H1 (cell line): ENCODE measurements around the gene C20orf144. TPM values are rescaled to one million over a fixed set of nuclear protein-coding genes. Genes with fewer than 3 reads are reported as not detected.

Experiments
- CTCF ChIA-PET: fragments of 300-600 bp; sonication (Branson Sonifier 250); formaldehyde crosslinking; loops from one replicate; lab custom pipeline; 2021; ENCODE audit not compliant: partially characterized antibody; lab: Charles Lee
- POLR2A ChIA-PET: fragments of 300-600 bp; sonication (Branson Sonifier 250); formaldehyde crosslinking; loops from one replicate; lab custom pipeline; 2021; ENCODE audit warnings: inconsistent platforms; ENCODE audit not compliant: partially characterized antibody; lab: Charles Lee
- DNase-seq, 2 experiments: peaks; one replicate each; pipeline versions ENCODE4 v3.0.0 to v3.0.0-alpha.2; 2010 to 2022; ENCODE audit warnings: low spot score in 2 of 2, low read depth in 1 of 2, mixed read lengths in 1 of 2
- FAIRE-seq: peaks from 2 replicates; lab custom pipeline; 2011; peaks lifted over from hg19 to GRCh38; lab: Jason Lieb, UNC
- H2AFZ ChIP-seq: 2 replicates; pipeline ENCODE4 v1.8.1; 2012; ENCODE audit warnings: low read length, inconsistent platforms
- H2AK5ac ChIP-seq: 2 replicates; pipeline ENCODE4 v1.6.1; 2013; ENCODE audit warnings: low read depth, low read length
- H2BK120ac ChIP-seq: replicated peaks from 2 replicates; pipeline ENCODE3; 2013; ENCODE audit warnings: low read depth, low read length, inconsistent platforms
- H2BK12ac ChIP-seq: 2 replicates; pipeline ENCODE4 v1.6.1; 2013; ENCODE audit warnings: low read depth, low read length
- H2BK15ac ChIP-seq: 2 replicates; pipeline ENCODE4 v1.6.1; 2013; ENCODE audit warnings: low read length
- H2BK20ac ChIP-seq: 2 replicates; pipeline ENCODE4 v1.6.1; 2013; ENCODE audit warnings: low read length
- H2BK5ac ChIP-seq: 2 replicates; pipeline ENCODE4 v1.6.1; 2013; ENCODE audit warnings: low read depth, low read length
- H3K14ac ChIP-seq: 2 replicates; pipeline ENCODE4 v1.6.1; 2013; ENCODE audit warnings: inconsistent platforms; ENCODE audit not compliant: insufficient read length
- H3K18ac ChIP-seq: 2 replicates; pipeline ENCODE4 v1.6.1; 2013; ENCODE audit warnings: low read length; ENCODE audit errors: extremely low read depth
- H3K23ac ChIP-seq: 2 replicates; pipeline ENCODE4 v1.6.1; 2013; ENCODE audit warnings: inconsistent platforms; ENCODE audit not compliant: insufficient read length
- H3K23me2 ChIP-seq: 2 replicates; pipeline ENCODE4 v1.6.1; 2013; ENCODE audit warnings: low read depth, low read length
- H3K27ac ChIP-seq: 2 replicates; pipeline ENCODE4 v1.6.1; 2011; ENCODE audit warnings: low read depth, low read length, inconsistent platforms
- H3K27me3 ChIP-seq, 4 experiments: replicated peaks in 1 of 4; 1 replicate in 1 of 4; 2 replicates in 3 of 4; pipeline versions ENCODE4 v1.6.1 to v1.8.1; 2011 to 2013; ENCODE audit warnings: low read length in 3 of 4, mild to moderate bottlenecking in 3 of 4, inconsistent platforms in 2 of 4, mixed read lengths in 2 of 4, moderate library complexity in 1 of 4; ENCODE audit not compliant: control insufficient read depth in 3 of 4, insufficient read depth in 3 of 4; ENCODE audit errors: extremely low read depth in 1 of 4
- H3K36me3 ChIP-seq, 4 experiments: 2 replicates each; pipeline versions ENCODE4 v1.6.1 to v1.8.1; 2011 to 2013; ENCODE audit warnings: mild to moderate bottlenecking in 4 of 4, low read length in 3 of 4, moderate library complexity in 2 of 4, control low read depth in 1 of 4, inconsistent platforms in 1 of 4; ENCODE audit not compliant: insufficient read depth in 4 of 4, control insufficient read depth in 2 of 4
- H3K4ac ChIP-seq: replicated peaks from 2 replicates; pipeline ENCODE3; 2013; ENCODE audit warnings: low read length, low read depth, mixed read lengths, inconsistent platforms; ENCODE audit not compliant: insufficient read length
- H3K4me1 ChIP-seq, 4 experiments: replicated peaks in 1 of 4; 1 replicate in 1 of 4; 2 replicates in 3 of 4; pipeline versions ENCODE4 v1.6.1 to v1.8.1; 2011 to 2013; ENCODE audit warnings: low read length in 3 of 4, inconsistent platforms in 2 of 4, mixed read lengths in 1 of 4; ENCODE audit not compliant: insufficient read depth in 4 of 4, control insufficient read depth in 3 of 4
- H3K4me2 ChIP-seq, 2 experiments: 2 replicates each; pipeline versions ENCODE4 v1.6.1 to v1.8.1; 2011 to 2013; ENCODE audit warnings: low read depth in 2 of 2, low read length in 2 of 2, control low read depth in 1 of 2, inconsistent platforms in 1 of 2, mild to moderate bottlenecking in 1 of 2; ENCODE audit not compliant: insufficient read depth in 1 of 2
- H3K4me3 ChIP-seq, 4 experiments: fragments of 200-600, 300-600 bp in 1 of 4; sonication (generic), shearing (Covaris generic), sonication (Bioruptor Twin) in 1 of 4; 2 replicates each; pipeline versions ENCODE4 v1.5.1 to v1.8.1; 2011 to 2016; ENCODE audit warnings: low read length in 4 of 4, low read depth in 3 of 4, control low read depth in 2 of 4, inconsistent platforms in 2 of 4, mild to moderate bottlenecking in 2 of 4, mixed read lengths in 1 of 4, moderate library complexity in 1 of 4; ENCODE audit not compliant: insufficient read depth in 2 of 4; ENCODE audit errors: extremely low read depth in 1 of 4
- H3K56ac ChIP-seq: replicated peaks from 2 replicates; pipeline ENCODE3; 2013; ENCODE audit warnings: low read depth, mild to moderate bottlenecking, mixed read lengths, low read length, inconsistent platforms; ENCODE audit not compliant: insufficient read length
- H3K79me1 ChIP-seq: 2 replicates; pipeline ENCODE4 v1.6.1; 2013; ENCODE audit warnings: low read depth, low read length, control low read depth
- H3K79me2 ChIP-seq, 2 experiments: 2 replicates each; pipeline versions ENCODE4 v1.6.1 to v1.8.1; 2012 to 2013; ENCODE audit warnings: low read length in 2 of 2, mild to moderate bottlenecking in 2 of 2, inconsistent platforms in 1 of 2; ENCODE audit not compliant: insufficient read depth in 2 of 2, control insufficient read depth in 1 of 2
- H3K9ac ChIP-seq, 4 experiments: replicated peaks in 1 of 4; 1 replicate in 1 of 4; 2 replicates in 3 of 4; pipeline versions ENCODE4 v1.6.1 to v1.8.1; 2011 to 2013; ENCODE audit warnings: low read depth in 3 of 4, low read length in 3 of 4, control low read depth in 2 of 4, mild to moderate bottlenecking in 2 of 4, moderate library complexity in 2 of 4, inconsistent platforms in 1 of 4; ENCODE audit errors: extremely low read depth in 1 of 4
- H3K9me3 ChIP-seq, 2 experiments: 2 replicates each; pipeline versions ENCODE4 v1.6.1 to v1.8.1; 2012 to 2013; ENCODE audit warnings: mild to moderate bottlenecking in 2 of 2, moderate library complexity in 2 of 2, control low read depth in 1 of 2, inconsistent platforms in 1 of 2, low read depth in 1 of 2, low read length in 1 of 2, mixed read lengths in 1 of 2; ENCODE audit not compliant: insufficient read depth in 2 of 2
- H4K20me1 ChIP-seq, 2 experiments: replicated peaks in 1 of 2; 2 replicates each; pipeline versions ENCODE3 to v1.8.1; 2011 to 2013; ENCODE audit warnings: inconsistent platforms in 2 of 2, low read length in 2 of 2, mild to moderate bottlenecking in 1 of 2; ENCODE audit not compliant: insufficient read depth in 2 of 2, control insufficient read depth in 1 of 2
- H4K5ac ChIP-seq: 2 replicates; pipeline ENCODE4 v1.6.1; 2013; ENCODE audit warnings: low read length, low read depth, mixed read lengths, inconsistent platforms; ENCODE audit not compliant: insufficient read length
- H4K8ac ChIP-seq: 2 replicates; pipeline ENCODE4 v1.8.0; 2013; ENCODE audit warnings: mild to moderate bottlenecking, moderate library complexity, low read length, inconsistent platforms; ENCODE audit not compliant: insufficient read depth; ENCODE audit errors: extremely low read depth
- H4K91ac ChIP-seq: replicated peaks from 2 replicates; pipeline ENCODE3; 2013; ENCODE audit warnings: low read length, mixed read lengths, inconsistent platforms; ENCODE audit not compliant: insufficient read length
- CTCF ChIP-seq, 3 experiments: IDR thresholded peaks; 1 replicate in 2 of 3; 2 replicates in 1 of 3; pipeline versions ENCODE4 v1.5.1 to v1.6.1; 2011; ENCODE audit warnings: low read length in 3 of 3, mild to moderate bottlenecking in 3 of 3, inconsistent platforms in 2 of 3, low read depth in 1 of 3, moderate library complexity in 1 of 3; ENCODE audit not compliant: insufficient read depth in 1 of 3; ENCODE audit errors: control extremely low read depth in 1 of 3
- EGR1 ChIP-seq: IDR thresholded peaks from 2 replicates; pipeline ENCODE4 v1.6.1; 2011; ENCODE audit warnings: low read depth, low read length, borderline replicate concordance
- SP4 ChIP-seq: IDR thresholded peaks from 2 replicates; pipeline ENCODE4 v1.6.1; 2012; ENCODE audit warnings: low read length, inconsistent platforms
- ZNF274 ChIP-seq: IDR thresholded peaks from 2 replicates; pipeline ENCODE4 v1.7.0; 2012; ENCODE audit warnings: low read length, borderline replicate concordance; ENCODE audit errors: extremely low read depth
- WGBS, 2 experiments: shearing (Covaris generic) in 1 of 2; methylation state at CpG; one replicate each; pipeline versions ENCODE4 v1.1.6 to v1.1.7; 2013 to 2015; ENCODE audit warnings: low lambda C conversion rate in 2 of 2, mixed read lengths in 2 of 2, inconsistent platforms in 1 of 2, low coverage in 1 of 2, missing lambda C conversion rate in 1 of 2; ENCODE audit not compliant: insufficient replicate concordance in 2 of 2, insufficient coverage in 1 of 2, insufficient read length in 1 of 2; ENCODE audit errors: extremely low coverage in 1 of 2, missing lambda C conversion rate in 1 of 2; 5-methylcytosine and 5-hydroxymethylcytosine counted together
- polyA plus RNA-seq, 7 experiments: library from polyadenylated mRNA; depleted of rRNA in 3 of 7; stranded (reverse) in 5 of 7; unstranded in 2 of 7; fragments of >200 nt in 5 of 7; fragments of 200-250 nt in 2 of 7; gene quantifications; 1 replicate in 5 of 7; 2 replicates in 1 of 7; 4 replicates in 1 of 7; pipeline versions ENCODE4 v1.2.1 to v1.2.3, GENCODE V29; 2011 to 2013; ENCODE audit warnings: missing spikeins in 2 of 7, mixed read lengths in 2 of 7
- total RNA-seq: library from RNA; stranded (reverse); fragmentation: NEBNext Ultra II Directional; extraction: Animal tissue kit (Norgen Biotek cat#: 25700); gene quantifications from 2 replicates; pipeline ENCODE4 v1.2.1, GENCODE V29; 2021

C20orf144 gene
- total and polyA plus RNA-seq, 2 of the 8 experiments (the other 6 are each of a cell fraction or from before 2014, with no cell fraction given) = 0.21 to 0.24 TPM

DNA sequence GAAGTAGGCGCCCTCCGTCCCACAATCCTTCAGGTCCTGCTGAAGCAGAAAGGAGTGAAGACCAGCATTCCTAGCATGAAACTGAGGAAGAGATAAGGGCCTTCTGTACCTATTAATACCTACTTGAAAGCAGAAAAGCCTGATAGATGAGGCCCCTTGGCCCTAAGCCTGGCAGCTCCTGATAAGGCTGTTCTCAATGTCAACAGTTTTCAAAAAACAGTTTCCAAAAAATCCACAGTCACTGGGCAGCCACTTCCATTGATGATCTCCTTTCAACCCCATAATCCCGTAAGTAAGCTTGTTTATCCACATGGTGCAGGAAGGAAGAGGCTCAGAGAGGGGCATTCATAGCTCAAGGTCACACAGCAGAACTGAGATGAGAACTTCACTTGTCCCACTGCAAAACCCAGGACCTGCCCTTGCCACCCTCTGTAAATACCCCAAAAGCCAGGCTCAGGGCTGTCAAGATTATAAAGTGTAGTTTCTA is 26.9 kb downstream of the C20orf144 start:
- H3K4me3 ChIP-seq = no peak overlapping the region
- WGBS, 2 experiments = 82% methylated on average over 3 of the region's 3 CpGs; no CpG with 5 or more reads in 1 of the 2 experiments
- H3K27me3 ChIP-seq = peaks cover 0 to 9% (median 2%) of the 10 kb centered on the region in 4 experiments; a peak in 4 of 7 replicates
- H2BK20ac ChIP-seq = no peak overlapping the region
- no peak overlapping the region for H2AFZ ChIP-seq
- FAIRE-seq (no peak), DNase-seq (no peak)
- no peak overlapping the region for H3K23ac ChIP-seq
- H3K23me2 ChIP-seq = peaks cover 9% of the 10 kb centered on the region
- no peak overlapping the region for H2BK120ac ChIP-seq
- no peak overlapping the region for H3K56ac ChIP-seq
- H3K14ac ChIP-seq = no peak overlapping the region
- no peak overlapping the region for H3K27ac ChIP-seq
- peaks cover 4 to 26% (median 20%) of the 10 kb centered on the region in 4 experiments for H3K4me1 ChIP-seq
- H3K9ac ChIP-seq = no peak overlapping the region
- H3K4me2 ChIP-seq = no peak overlapping the region
- H4K91ac ChIP-seq = no peak overlapping the region
- H4K5ac ChIP-seq = no peak overlapping the region
- H3K36me3 ChIP-seq = peaks cover 0 to under 1% (median 0%) of the 10 kb centered on the region in 4 experiments; a peak in 1 of 8 replicates
- CTCF ChIA-PET = interaction anchor here (1.4 to 1.6 kb wide), 2 partner anchors 14 to 52 kb away, joined by 4 read pairs; no protein-coding TSS in a partner anchor
- H2AK5ac ChIP-seq = no peak overlapping the region
- no peak overlapping the region for H2BK12ac ChIP-seq
- no peak overlapping the region for H2BK15ac ChIP-seq
- no peak overlapping the region for H4K8ac ChIP-seq
- H4K20me1 ChIP-seq = peaks cover 7 to 11% of the 10 kb centered on the region in 2 experiments
- H3K9me3 ChIP-seq = no peaks in the 10 kb centered on the region
- peaks cover 9% of the 10 kb centered on the region for H3K79me1 ChIP-seq
- no peak overlapping the region for H3K18ac ChIP-seq
- no peak for TF ChIP-seq SP4
- no peak for TF ChIP-seq CTCF (IDR thresholded peaks at IDR 0.05; ENCODE audit: control extremely low read depth in 1 of 3, insufficient read depth in 1 of 3, low read depth in 1 of 3, low read length in 3 of 3)
- TF ChIP-seq ZNF274 = no peak
- no peak for TF ChIP-seq EGR1
- POLR2A ChIA-PET = interaction anchor here (2.1 to 2.8 kb wide), 2 partner anchors 14 to 43 kb away, joined by 6 to 10 read pairs; partner anchors contain the start of genes NECAB3 and ZNF341
- H2BK5ac ChIP-seq = no peak overlapping the region
- H3K79me2 ChIP-seq = peaks cover 0 to 17% of the 10 kb centered on the region in 2 experiments; a peak in 3 of 4 replicates
- H3K4ac ChIP-seq = no peak overlapping the region
